GM23338 (cell line): Measurements from ENCODE around the gene WSCD1.

Experiments
- CREB1 ChIP-seq: fragments of 250-450 bp; sonication (Bioruptor Pico); IDR thresholded peaks from 2 replicates; pipeline ENCODE4 v1.5.0; 2020; ENCODE audit warnings: low read depth, mild to moderate bottlenecking, moderate library complexity
- POLR2AphosphoS5 ChIP-seq: IDR thresholded peaks from 2 replicates; pipeline ENCODE4 v1.6.1; 2016; ENCODE audit warnings: antibody characterized with exemption, low read depth
- TF ChIP-seq, protein P1 (sequence below), 2 experiments: fragments of 200-600 bp in 1 of 2; sonication (generic) in 1 of 2; conservative IDR thresholded peaks; 2 replicates each; pipeline versions ENCODE4 v1.5.1 to v1.6.1; 2016 to 2017; ENCODE audit warnings: antibody characterized with exemption in 2 of 2, low read depth in 2 of 2, mild to moderate bottlenecking in 2 of 2, moderate library complexity in 1 of 2

DNA sequence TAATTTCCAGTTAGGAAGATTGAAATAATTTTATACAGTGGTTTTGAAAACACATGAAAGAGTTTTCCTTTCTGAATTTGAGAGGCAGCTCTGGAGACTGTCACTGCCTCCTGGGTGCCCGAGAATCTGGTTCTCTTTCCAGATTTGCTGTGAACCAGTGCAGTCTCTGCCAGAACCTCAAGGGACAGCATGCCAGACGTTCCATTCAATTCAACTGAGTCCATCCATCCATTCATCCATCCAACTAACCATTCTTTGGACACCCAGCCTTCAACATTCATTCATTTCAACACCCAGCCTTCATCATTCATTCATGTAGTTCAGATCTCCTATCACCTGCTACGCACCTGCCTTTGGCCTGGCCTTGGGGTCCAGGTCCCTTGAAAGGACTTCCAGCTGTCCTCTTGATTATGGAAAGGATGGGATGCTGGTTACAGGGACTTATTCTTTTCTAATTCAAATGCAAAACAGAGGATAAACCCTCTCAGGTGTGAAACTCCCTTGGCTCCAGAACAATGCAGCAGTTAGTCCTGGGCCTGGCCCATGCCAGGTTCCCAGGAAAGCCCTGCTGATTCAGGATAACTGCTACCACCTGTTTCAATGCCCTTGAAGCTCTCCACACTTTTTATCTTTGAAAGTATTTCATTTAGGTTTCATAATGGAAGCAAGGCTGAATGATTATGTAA lies 68.7 kb downstream of the WSCD1 start:
- TF ChIP-seq, protein P1, sequence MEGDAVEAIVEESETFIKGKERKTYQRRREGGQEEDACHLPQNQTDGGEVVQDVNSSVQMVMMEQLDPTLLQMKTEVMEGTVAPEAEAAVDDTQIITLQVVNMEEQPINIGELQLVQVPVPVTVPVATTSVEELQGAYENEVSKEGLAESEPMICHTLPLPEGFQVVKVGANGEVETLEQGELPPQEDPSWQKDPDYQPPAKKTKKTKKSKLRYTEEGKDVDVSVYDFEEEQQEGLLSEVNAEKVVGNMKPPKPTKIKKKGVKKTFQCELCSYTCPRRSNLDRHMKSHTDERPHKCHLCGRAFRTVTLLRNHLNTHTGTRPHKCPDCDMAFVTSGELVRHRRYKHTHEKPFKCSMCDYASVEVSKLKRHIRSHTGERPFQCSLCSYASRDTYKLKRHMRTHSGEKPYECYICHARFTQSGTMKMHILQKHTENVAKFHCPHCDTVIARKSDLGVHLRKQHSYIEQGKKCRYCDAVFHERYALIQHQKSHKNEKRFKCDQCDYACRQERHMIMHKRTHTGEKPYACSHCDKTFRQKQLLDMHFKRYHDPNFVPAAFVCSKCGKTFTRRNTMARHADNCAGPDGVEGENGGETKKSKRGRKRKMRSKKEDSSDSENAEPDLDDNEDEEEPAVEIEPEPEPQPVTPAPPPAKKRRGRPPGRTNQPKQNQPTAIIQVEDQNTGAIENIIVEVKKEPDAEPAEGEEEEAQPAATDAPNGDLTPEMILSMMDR (conservative IDR thresholded peaks at IDR 0.05; ENCODE audit: low read depth in 2 of 2), result no peak
- TF ChIP-seq POLR2AphosphoS5, result no peak
- no peak for TF ChIP-seq CREB1
